Activated naive CD4-positive, alpha-beta T cell treated with anti-CD3 and anti-CD28 coated beads, Interleukin-2, amount 50 U/mL, for 72 hours (primary cell): ENCODE measurements around the gene SDHAF1. TPM values are rescaled to one million over a fixed set of nuclear protein-coding genes. Genes with fewer than 3 reads are reported as not detected.
"Not testable (repeated sequence)": the region's sequence is repeated elsewhere in the genome, so short reads cannot be mapped to it uniquely, and the experiment has no call there.

Experiments used
- ATAC-seq, 2 donors: fragments of 150-1000 bp; cut with Tn5 transposase; 2 replicates each; pipeline ENCODE4 v1.10.0; 2021; ENCODE audit warnings: mild to moderate bottlenecking in 2 of 2, moderate library complexity in 2 of 2
- DNase-seq, 2 donors: peaks; one replicate each; pipeline ENCODE4 v3.0.0; 2021 to 2022; ENCODE audit warnings: low spot score in 2 of 2
- H3K27ac Mint-ChIP-seq, 2 donors: one replicate each; pipeline ENCODE4 v1.8.0; 2022; ENCODE audit warnings: mild to moderate bottlenecking in 2 of 2, mixed read lengths in 2 of 2
- H3K36me3 Mint-ChIP-seq, 2 donors: one replicate each; pipeline ENCODE4 v1.8.0; 2022; ENCODE audit warnings: mixed read lengths in 2 of 2
- H3K9me3 Mint-ChIP-seq, 2 donors: one replicate each; pipeline ENCODE4 v1.8.0; 2022; ENCODE audit warnings: mixed read lengths in 2 of 2
- total RNA-seq, 2 donors: library from RNA; stranded (reverse); gene quantifications; one replicate each; pipeline ENCODE4 v1.2.3, GENCODE V29; 2022

Gene SDHAF1
- total RNA-seq, 2 donors from 2014 or later: 23.0 to 24.7 TPM

DNA sequence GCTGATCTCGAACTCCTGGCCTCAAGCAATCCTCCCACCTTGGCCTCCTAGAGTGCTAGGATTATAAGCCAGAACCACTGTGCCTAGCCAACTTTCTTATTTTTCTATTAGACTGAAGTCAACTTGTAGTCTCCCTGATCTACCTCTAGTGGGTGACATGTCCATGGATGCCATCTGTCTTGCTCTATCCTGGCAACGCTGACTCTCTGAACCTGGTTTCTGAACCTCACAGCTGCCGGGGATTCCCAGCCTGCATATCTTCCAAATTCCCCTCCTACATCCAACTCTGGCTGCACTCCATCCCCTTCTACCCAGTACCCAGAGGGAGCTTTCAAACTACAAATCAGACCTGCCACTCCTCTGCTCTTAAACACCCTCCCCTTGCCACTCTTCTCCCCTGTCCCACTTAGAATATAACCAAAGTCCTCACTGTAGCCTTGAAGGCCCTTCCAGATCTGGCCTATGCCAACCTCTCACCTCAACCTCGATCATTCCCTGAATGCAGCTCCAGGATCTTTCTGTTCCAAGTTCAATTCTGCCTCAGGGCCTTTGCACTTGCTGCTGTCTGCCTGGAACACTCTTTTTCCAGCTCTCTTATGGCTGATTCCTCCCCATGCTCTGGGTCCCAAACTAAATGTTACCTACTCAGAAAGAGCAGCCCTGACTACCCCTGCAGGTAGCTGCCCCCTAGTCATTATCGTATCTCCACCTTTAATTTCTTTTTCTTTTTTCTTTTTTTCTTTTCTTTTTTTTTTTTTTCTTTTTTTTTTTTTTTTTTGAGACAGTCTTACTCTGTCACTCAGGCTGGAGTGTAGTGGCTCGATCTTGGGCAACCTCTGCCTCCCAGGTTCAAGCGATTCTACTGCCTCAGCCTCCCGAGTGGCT lies 35.5 kb downstream of the SDHAF1 start:
- H3K9me3 Mint-ChIP-seq: no peaks in the 10 kb centered on the region
- H3K36me3 Mint-ChIP-seq: peaks cover 11 to 14% of the 10 kb centered on the region in 2 donors

DNA sequence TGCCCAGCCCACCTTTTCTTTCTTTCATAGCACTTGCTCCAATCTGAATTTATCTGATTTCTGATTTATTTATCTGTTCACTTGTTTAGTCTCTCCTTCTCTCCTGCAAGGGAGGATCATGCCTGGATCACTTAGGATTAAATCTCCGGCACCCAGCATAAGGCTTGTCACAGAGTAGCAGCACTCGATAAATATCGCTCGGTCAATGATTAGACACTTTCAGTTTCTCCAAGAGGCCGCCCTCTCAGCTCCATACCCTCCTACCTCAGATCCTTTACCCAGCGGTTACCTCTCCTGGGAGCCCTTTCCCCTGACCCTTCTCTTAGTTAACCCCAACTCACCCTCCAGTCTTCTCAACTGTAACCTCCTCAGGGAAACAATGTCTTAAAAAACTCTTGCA lies 36.3 kb downstream of the SDHAF1 start:
- no peaks in the 10 kb centered on the region for H3K9me3 Mint-ChIP-seq
- H3K36me3 Mint-ChIP-seq: peaks cover 11 to 14% of the 10 kb centered on the region in 2 donors
- ATAC-seq (no peak), DNase-seq (no peak)
- no peak overlapping the region for H3K27ac Mint-ChIP-seq

More for the DNA sequence above, 35.5 kb downstream of the SDHAF1 start:
- ATAC-seq: no peak
- H3K27ac Mint-ChIP-seq: peak overlapping the region in 1 of 2 donors; percentile 35
- DNase-seq: no peak

DNA sequence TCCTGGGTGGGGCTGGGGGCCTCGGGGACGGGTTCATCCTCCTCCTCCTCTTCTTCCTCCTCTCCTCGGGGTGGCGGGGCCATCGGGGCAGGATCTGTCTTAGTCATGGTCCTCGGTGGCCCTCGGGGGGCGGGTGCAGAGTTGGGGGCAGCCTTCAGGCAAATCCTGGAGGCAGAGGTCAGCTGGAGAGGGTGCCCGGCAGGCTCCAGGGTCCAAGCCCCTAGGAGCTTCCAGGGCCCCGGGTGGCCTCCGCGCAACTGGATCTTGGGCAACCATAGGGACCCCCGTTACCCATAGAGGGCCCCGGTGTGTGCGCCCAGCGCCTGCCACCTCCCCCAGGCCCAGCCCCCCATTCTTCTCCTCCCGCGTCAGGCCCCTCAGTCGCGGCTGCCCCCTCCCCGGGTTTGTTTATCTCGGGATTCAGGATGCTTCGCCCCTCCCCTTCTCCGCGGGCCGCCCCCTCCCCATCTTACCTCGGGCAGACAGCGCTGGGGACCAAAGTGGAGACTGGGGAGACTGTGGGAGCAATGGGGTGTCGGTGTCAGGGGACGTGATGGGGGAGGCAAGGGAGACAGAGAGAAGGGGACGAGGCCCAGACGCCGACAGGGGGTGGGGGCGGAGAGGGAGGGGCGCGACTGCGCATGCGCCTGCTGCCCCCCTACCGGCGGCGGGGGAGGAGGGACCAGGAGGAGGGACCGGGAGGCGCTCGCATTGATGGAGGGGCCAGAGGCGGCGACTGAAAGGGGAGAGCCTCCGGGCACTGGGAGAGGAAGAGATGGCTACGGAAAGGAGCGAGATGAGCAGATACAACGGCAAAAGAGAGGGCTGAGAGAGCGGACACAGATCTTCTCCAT lies 37.5 kb downstream of the SDHAF1 start, which contains the start of gene CLIP3:
TSS of gene CLIP3 (minus strand) at position 623 of the 854 bp plus-strand sequence. CDS start at position 107, 516 bp downstream.
- peak within 1 kb of the TSS; percentile 30 to 56 for H3K27ac Mint-ChIP-seq
- DNase-seq (peak in 1 of 2 donors; percentile 51), ATAC-seq (peak in 1 of 2 donors; percentile 76)
- no peaks in the 10 kb centered on the region for H3K9me3 Mint-ChIP-seq
- peaks cover 11 to 14% of the 10 kb centered on the region in 2 donors for H3K36me3 Mint-ChIP-seq

DNA sequence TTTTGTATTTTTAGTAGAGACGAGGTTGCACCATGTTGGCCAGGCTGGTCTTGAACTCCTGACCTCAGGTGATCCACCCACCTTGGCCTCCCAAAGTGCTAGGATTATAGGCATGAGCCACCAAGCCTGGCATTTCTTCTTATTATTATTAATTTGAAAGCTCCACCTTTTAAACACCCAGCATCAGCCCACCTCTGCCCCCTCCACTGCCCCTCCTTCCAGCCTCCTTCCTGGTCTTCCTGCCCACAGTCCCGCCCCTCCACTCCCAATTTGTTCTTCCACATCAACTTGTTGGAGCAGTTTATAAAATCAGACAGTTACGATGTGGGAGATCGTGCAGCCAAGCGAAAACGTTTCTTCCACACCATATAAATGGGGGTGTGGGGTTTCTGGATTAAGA lies 45.5 kb downstream of the SDHAF1 start:
- DNase-seq: no peak

DNA sequence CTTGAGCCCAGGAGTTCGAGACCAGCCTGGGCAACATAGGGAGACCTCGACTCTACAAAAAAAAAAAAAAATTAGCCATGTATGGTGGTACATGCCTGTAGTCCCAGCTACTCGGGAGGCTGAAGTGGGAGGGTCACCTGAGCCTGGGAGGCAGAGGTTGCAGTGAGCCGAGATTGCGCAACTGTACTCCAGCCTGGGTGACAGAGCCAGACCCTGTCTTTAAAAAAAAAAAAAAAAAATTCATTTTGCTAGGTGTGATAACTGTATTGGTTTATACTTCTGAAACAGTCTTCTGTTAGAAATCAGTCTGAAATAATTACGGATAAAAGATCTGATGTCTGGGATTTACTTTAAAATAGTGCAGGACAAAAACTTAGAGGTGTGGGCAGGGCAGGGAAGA lies 46.1 kb downstream of the SDHAF1 start:
- ATAC-seq, DNase-seq, H3K9me3 Mint-ChIP-seq, H3K27ac Mint-ChIP-seq, H3K36me3 Mint-ChIP-seq: not testable (repeated sequence)

More for the DNA sequence above, 45.5 kb downstream of the SDHAF1 start:
- Mint-ChIP-seq H3K27ac (no peak overlapping the region), H3K36me3 (no peaks in the 10 kb centered on the region), H3K9me3 (no peaks in the 10 kb centered on the region)
- no peak for ATAC-seq

DNA sequence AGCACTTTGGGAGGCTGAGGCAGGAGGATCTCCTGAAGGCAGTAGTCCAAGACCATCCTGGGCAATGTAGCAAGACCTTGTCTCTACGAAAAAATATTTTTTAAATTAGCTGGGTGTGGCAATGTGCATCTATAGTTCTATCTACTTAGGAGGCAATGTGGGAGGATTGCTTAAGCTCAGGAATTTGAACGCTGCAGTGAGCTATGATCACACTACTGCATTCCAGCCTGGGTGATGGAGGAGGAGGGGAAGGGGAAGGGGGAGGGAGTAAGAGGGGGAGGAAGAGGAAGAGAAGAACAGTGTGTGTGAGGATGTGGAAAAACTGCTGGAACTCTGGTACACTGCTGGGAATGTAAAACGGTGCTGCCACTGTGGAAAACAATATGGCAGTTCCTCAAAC lies 46.8 kb downstream of the SDHAF1 start:
- DNase-seq (no peak), ATAC-seq (no peak)
- H3K27ac Mint-ChIP-seq: no peak overlapping the region
- H3K9me3 Mint-ChIP-seq: no peaks in the 10 kb centered on the region
- no peaks in the 10 kb centered on the region for H3K36me3 Mint-ChIP-seq

DNA sequence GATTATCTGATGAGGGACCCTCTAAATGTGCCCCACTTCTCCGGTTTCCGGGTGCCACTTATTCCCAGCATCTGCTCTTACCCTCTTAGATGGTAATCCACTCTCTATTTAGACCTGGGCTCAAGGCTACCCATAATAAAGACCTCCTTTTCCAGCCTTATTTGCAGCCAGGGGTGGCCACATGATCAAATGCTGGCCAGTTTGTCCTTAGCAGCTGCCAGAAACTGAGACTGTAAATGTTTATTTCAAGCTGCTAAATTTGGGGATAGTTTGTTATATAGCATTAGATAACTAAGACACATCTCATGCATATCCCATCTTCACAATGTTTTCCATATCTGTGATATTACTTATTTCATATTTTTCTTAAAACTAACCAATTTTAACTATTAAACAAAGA lies 49.0 kb downstream of the SDHAF1 start:
- DNase-seq (no peak), ATAC-seq (no peak)
- Mint-ChIP-seq H3K36me3 (no peaks in the 10 kb centered on the region), H3K9me3 (no peaks in the 10 kb centered on the region), H3K27ac (no peak overlapping the region)

Other genes starting within 250 kb of the SDHAF1 start
- gene U2AF1L4, start 249.8 kb upstream of the SDHAF1 start, total RNA-seq: 10 to 100 TPM; 33.8 to 69.0 TPM
- gene PSENEN, start 249.5 kb upstream of the SDHAF1 start, total RNA-seq: 10 to 100 TPM; 43.2 to 49.4 TPM
- 10 to 100 TPM; 11.2 to 25.0 TPM for gene LIN37, start 246.6 kb upstream of the SDHAF1 start, total RNA-seq
- under 1 TPM; 0.32 to 0.99 TPM for gene HSPB6, start 238.2 kb upstream of the SDHAF1 start, total RNA-seq
- 10 to 100 TPM; 28.3 to 49.4 TPM for gene PROSER3, start 237.0 kb upstream of the SDHAF1 start, total RNA-seq
- 100 to 1,000 TPM in 1 of 2 donors, 10 to 100 TPM in 1; 38.7 to 106 TPM for gene ARHGAP33, start 219.6 kb upstream of the SDHAF1 start, total RNA-seq
- gene PRODH2, start 182.3 kb upstream of the SDHAF1 start, total RNA-seq: not detected
- under 1 TPM in 1 of 2 donors, not detected in 1; 0.10 TPM for gene NPHS1, start 142.7 kb upstream of the SDHAF1 start, total RNA-seq
- gene KIRREL2, start 138.3 kb upstream of the SDHAF1 start, total RNA-seq: 1 to 10 TPM; 1.2 to 3.3 TPM
- gene APLP1, start 126.6 kb upstream of the SDHAF1 start, total RNA-seq: 1 to 10 TPM; 2.9 to 9.3 TPM
- 100 to 1,000 TPM in 1 of 2 donors, 10 to 100 TPM in 1; 58.9 to 144 TPM for gene NFKBID, start 94.6 kb upstream of the SDHAF1 start, total RNA-seq
- 10 to 100 TPM; 40.0 to 48.5 TPM for gene HCST, start 92.7 kb upstream of the SDHAF1 start, total RNA-seq
- gene TYROBP, start 86.9 kb upstream of the SDHAF1 start, total RNA-seq: under 1 TPM in 1 of 2 donors, not detected in 1; 0.75 TPM
- gene LRFN3, start 58.8 kb upstream of the SDHAF1 start, total RNA-seq: 10 to 100 TPM in 1 of 2 donors, 1 to 10 TPM in 1; 6.4 to 10.1 TPM
- 1 to 10 TPM; 1.8 to 2.6 TPM for gene SYNE4, start 13.6 kb downstream of the SDHAF1 start, total RNA-seq
- 10 to 100 TPM; 50.4 to 74.0 TPM for gene ALKBH6, start 19.0 kb downstream of the SDHAF1 start, total RNA-seq
- gene CLIP3, start 37.7 kb downstream of the SDHAF1 start, total RNA-seq: under 1 TPM; 0.66 to 0.96 TPM
- 1 to 10 TPM; 3.5 to 4.1 TPM for gene THAP8, start 59.1 kb downstream of the SDHAF1 start, total RNA-seq
- gene WDR62, start 59.7 kb downstream of the SDHAF1 start, total RNA-seq: 10 to 100 TPM; 17.5 to 84.0 TPM
- gene OVOL3, start 116.0 kb downstream of the SDHAF1 start, total RNA-seq: not detected
- gene POLR2I, start 119.7 kb downstream of the SDHAF1 start, total RNA-seq: 10 to 100 TPM; 39.1 to 66.3 TPM
- 100 to 1,000 TPM in 1 of 2 donors, 10 to 100 TPM in 1; 94.4 to 107 TPM for gene TBCB, start 120.3 kb downstream of the SDHAF1 start, total RNA-seq
- 100 to 1,000 TPM; 234 to 377 TPM for gene CAPNS1, start 144.9 kb downstream of the SDHAF1 start, total RNA-seq
- gene COX7A1, start 157.3 kb downstream of the SDHAF1 start, total RNA-seq: not detected
- gene ZNF565, start 219.5 kb downstream of the SDHAF1 start, total RNA-seq: 1 to 10 TPM; 2.6 to 6.4 TPM
- 10 to 100 TPM; 64.1 to 90.3 TPM for gene ZNF146, start 219.9 kb downstream of the SDHAF1 start, total RNA-seq